Measurements from ENCODE around the gene TRIP4. TPM values are rescaled to one million over a fixed set of nuclear protein-coding genes. Genes with fewer than 3 reads are reported as not detected.

The TRIP4 gene
- total and polyA plus RNA-seq, 2 donors from 2014 or later, result 29.8 to 33.1 TPM

GRCh38 chr15:64461721-64462162 is 74.1 kb downstream of the TRIP4 start:
- intact Hi-C loops (cut with DNase I), result no loop called here
- no peaks in the 10 kb centered on the region for H3K36me3 ChIP-seq (ENCODE audit: control insufficient read depth in 2 of 3, insufficient read depth in 3 of 3, low read length in 3 of 3)
- H3K4me1 ChIP-seq (ENCODE audit: control insufficient read depth in 2 of 3, insufficient read depth in 2 of 3, low read depth in 1 of 3, low read length in 3 of 3), result peaks cover 2 to 23% (median 15%) of the 10 kb centered on the region in 3 donors
- H3K27ac ChIP-seq (ENCODE audit: low read depth in 2 of 2, low read length in 2 of 2), result peak overlapping the region; percentile 57 to 65
- H3K27me3 ChIP-seq (ENCODE audit: control insufficient read depth, insufficient read depth, low read length), result no peaks in the 10 kb centered on the region
- no peak for TF ChIP-seq CTCF (IDR thresholded peaks at IDR 0.05; ENCODE audit: borderline replicate concordance, extremely low read depth, insufficient read depth)
- peak overlapping the region; percentile 70 to 94 (median 78) for H3K4me3 ChIP-seq (ENCODE audit: low read length in 3 of 3)
- no peaks in the 10 kb centered on the region for H3K9me3 ChIP-seq (ENCODE audit: control insufficient read depth in 2 of 3, insufficient read depth in 1 of 3, low read length in 3 of 3)
- DNase-seq, result peak in 2 of 5 donors; percentile 35 to 47
- FAIRE-seq, result no peak
- H3K9ac ChIP-seq (ENCODE audit: low read length in 3 of 3), result peak overlapping the region in 2 of 3 donors; percentile 52 to 63

DNA sequence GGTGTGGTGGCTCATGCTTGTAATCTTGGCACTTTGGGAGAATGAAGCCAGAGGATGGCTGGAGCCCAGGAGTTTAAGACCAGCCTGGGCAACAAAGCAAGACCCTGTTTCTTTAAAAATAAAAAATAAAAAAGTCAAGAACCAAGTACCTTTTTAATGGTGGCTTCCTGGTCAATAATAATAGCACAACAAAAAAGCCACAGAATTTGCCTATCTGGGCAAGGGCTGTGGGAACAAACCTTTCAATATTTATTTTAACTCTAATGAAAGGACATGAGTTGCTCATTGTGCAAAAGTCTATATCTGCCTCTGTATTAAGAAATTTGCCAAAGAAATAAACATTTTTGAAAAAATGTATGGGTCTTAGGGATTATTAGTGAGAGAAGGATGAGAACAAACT is 74.9 kb downstream of the TRIP4 start:
- Histone ChIP-seq H3K9me3 (ENCODE audit: control insufficient read depth in 2 of 3, insufficient read depth in 1 of 3, low read length in 3 of 3) (no peaks in the 10 kb centered on the region), H3K36me3 (ENCODE audit: control insufficient read depth in 2 of 3, insufficient read depth in 3 of 3, low read length in 3 of 3) (no peaks in the 10 kb centered on the region), H3K27ac (ENCODE audit: low read depth in 2 of 2, low read length in 2 of 2) (no peak overlapping the region), H3K4me1 (ENCODE audit: control insufficient read depth in 2 of 3, insufficient read depth in 2 of 3, low read depth in 1 of 3, low read length in 3 of 3) (peaks cover 2 to 25% (median 16%) of the 10 kb centered on the region in 3 donors), H3K9ac (ENCODE audit: low read length in 3 of 3) (peak overlapping the region in 1 of 3 donors; percentile 0), H3K27me3 (ENCODE audit: control insufficient read depth, insufficient read depth, low read length) (no peaks in the 10 kb centered on the region), H3K4me3 (ENCODE audit: low read length in 3 of 3) (no peak overlapping the region)
- DNase-seq, result no peak
- no peak for FAIRE-seq
- intact Hi-C loops (cut with DNase I), result no loop called here
- no peak for TF ChIP-seq CTCF (IDR thresholded peaks at IDR 0.05; ENCODE audit: borderline replicate concordance, extremely low read depth, insufficient read depth)

- peaks cover 2 to 25% (median 16%) of the 10 kb centered on the region in 3 donors for H3K4me1 ChIP-seq (ENCODE audit: control insufficient read depth in 2 of 3, insufficient read depth in 2 of 3, low read depth in 1 of 3, low read length in 3 of 3)
Measured at GRCh38 chr15:64464276-64465005, 76.8 kb downstream of the TRIP4 start.

More at GRCh38 chr15:64464276-64465005, 76.8 kb downstream of the TRIP4 start:
- intact Hi-C loops (cut with DNase I), result no loop called here
- Histone ChIP-seq H3K36me3 (ENCODE audit: control insufficient read depth in 2 of 3, insufficient read depth in 3 of 3, low read length in 3 of 3) (no peaks in the 10 kb centered on the region), H3K27me3 (ENCODE audit: control insufficient read depth, insufficient read depth, low read length) (no peaks in the 10 kb centered on the region), H3K9me3 (ENCODE audit: control insufficient read depth in 2 of 3, insufficient read depth in 1 of 3, low read length in 3 of 3) (no peaks in the 10 kb centered on the region), H3K9ac (ENCODE audit: low read length in 3 of 3) (no peak overlapping the region), H3K27ac (ENCODE audit: low read depth in 2 of 2, low read length in 2 of 2) (no peak overlapping the region), H3K4me3 (ENCODE audit: low read length in 3 of 3) (no peak overlapping the region)
- no peak for FAIRE-seq
- TF ChIP-seq CTCF (IDR thresholded peaks at IDR 0.05; ENCODE audit: borderline replicate concordance, extremely low read depth, insufficient read depth), result no peak
- DNase-seq, result no peak
